ENCODE results near the gene HNRNPF.
"Not testable (repeated sequence)": the region's sequence is repeated elsewhere in the genome, so short reads cannot be mapped to it uniquely, and the experiment has no call there.

Gene HNRNPF

GRCh38 chr10:43347997-43348396, 61.0 kb downstream of the HNRNPF start:
- DNase-seq: no peak

GRCh38 chr10:43344051-43344450, 64.9 kb downstream of the HNRNPF start:
- no peak for DNase-seq

GRCh38 chr10:43343126-43343525, 65.9 kb downstream of the HNRNPF start:
- no peak for DNase-seq

GRCh38 chr10:43342279-43343125, 66.5 kb downstream of the HNRNPF start:
- DNase-seq: no peak

GRCh38 chr10:43341450-43341849, 67.5 kb downstream of the HNRNPF start:
- no peak for DNase-seq

- DNase-seq: no peak
Measured at GRCh38 chr10:43340619-43341018, 68.4 kb downstream of the HNRNPF start.

GRCh38 chr10:43340101-43340500, 68.9 kb downstream of the HNRNPF start:
- DNase-seq: no peak

GRCh38 chr10:43339136-43339535, 69.8 kb downstream of the HNRNPF start:
- DNase-seq: no peak

GRCh38 chr10:43338117-43338516, 70.9 kb downstream of the HNRNPF start:
- DNase-seq: no peak

GRCh38 chr10:43337536-43337935, 71.5 kb downstream of the HNRNPF start:
- not testable (repeated sequence) for DNase-seq

- no peak for DNase-seq
Measured at GRCh38 chr10:43336641-43337318, 72.2 kb downstream of the HNRNPF start.

GRCh38 chr10:43336061-43336460, 72.9 kb downstream of the HNRNPF start:
- DNase-seq: no peak

Measured in activated CD4-positive, alpha-beta T cell treated with anti-CD3 and anti-CD28 coated beads, Interleukin-2, amount 50 U/mL, for 1 hour (primary cell).